Mucosa of rectum (tissue), 2 donors: Measurements from ENCODE around the gene DOCK10.

Source experiments
- H3K27ac ChIP-seq, 2 donors: one replicate each; pipeline ENCODE4 v1.7.0; 2013; ENCODE audit warnings: inconsistent platforms in 2 of 2, low read depth in 2 of 2, low read length in 2 of 2
- H3K27me3 ChIP-seq, 2 donors: one replicate each; pipeline ENCODE4 v1.7.0; 2013; ENCODE audit warnings: low read length in 2 of 2; ENCODE audit not compliant: control insufficient read depth in 2 of 2, insufficient read depth in 2 of 2
- H3K36me3 ChIP-seq, 2 donors: one replicate each; pipeline ENCODE4 v1.7.0; 2013; ENCODE audit warnings: low read length in 2 of 2; ENCODE audit not compliant: control insufficient read depth in 2 of 2, insufficient read depth in 2 of 2
- H3K4me1 ChIP-seq, 2 donors: one replicate each; pipeline ENCODE4 v1.7.0; 2013; ENCODE audit warnings: low read length in 2 of 2, mild to moderate bottlenecking in 1 of 2; ENCODE audit not compliant: control insufficient read depth in 2 of 2, insufficient read depth in 2 of 2
- H3K4me3 ChIP-seq, 2 donors: one replicate each; pipeline ENCODE4 v1.7.0; 2013; ENCODE audit warnings: low read length in 2 of 2
- H3K9ac ChIP-seq, 2 donors: one replicate each; pipeline ENCODE4 v1.7.0; 2013; ENCODE audit warnings: low read length in 2 of 2, low read depth in 1 of 2, mild to moderate bottlenecking in 1 of 2
- H3K9me3 ChIP-seq, 2 donors: one replicate each; pipeline ENCODE4 v1.7.0; 2013; ENCODE audit warnings: low read length in 2 of 2; ENCODE audit not compliant: control insufficient read depth in 2 of 2
- donor health status: healthy.
- donor health status: Normal muscosa, but diverticular disease.

DOCK10 gene

GRCh38 chr2:225031599-225031998 lies 10.7 kb downstream of the DOCK10 start:
- H3K4me1 ChIP-seq: peaks cover 6 to 8% of the 10 kb centered on the region in 2 donors
- no peak overlapping the region for H3K9ac ChIP-seq
- H3K27ac ChIP-seq: no peak overlapping the region
- no peaks in the 10 kb centered on the region for H3K27me3 ChIP-seq
- no peaks in the 10 kb centered on the region for H3K9me3 ChIP-seq
- H3K4me3 ChIP-seq: no peak overlapping the region
- no peaks in the 10 kb centered on the region for H3K36me3 ChIP-seq

- Histone ChIP-seq H3K9me3 (no peaks in the 10 kb centered on the region), H3K4me1 (peaks cover 6 to 8% of the 10 kb centered on the region in 2 donors), H3K36me3 (no peaks in the 10 kb centered on the region), H3K4me3 (no peak overlapping the region), H3K27me3 (no peaks in the 10 kb centered on the region), H3K27ac (no peak overlapping the region), H3K9ac (no peak overlapping the region)
Observed at GRCh38 chr2:225030893-225031292, 11.4 kb downstream of the DOCK10 start.

- Histone ChIP-seq H3K27ac (no peak overlapping the region), H3K4me3 (no peak overlapping the region), H3K27me3 (no peaks in the 10 kb centered on the region), H3K9ac (no peak overlapping the region), H3K4me1 (peaks cover 6 to 8% of the 10 kb centered on the region in 2 donors), H3K9me3 (no peaks in the 10 kb centered on the region), H3K36me3 (no peaks in the 10 kb centered on the region)
Observed at GRCh38 chr2:225030203-225030602, 12.1 kb downstream of the DOCK10 start.

- H3K9ac ChIP-seq: no peak overlapping the region
- H3K27me3 ChIP-seq: no peaks in the 10 kb centered on the region
- H3K27ac ChIP-seq: no peak overlapping the region
- no peak overlapping the region for H3K4me3 ChIP-seq
- H3K4me1 ChIP-seq: peaks cover 6 to 8% of the 10 kb centered on the region in 2 donors
- no peaks in the 10 kb centered on the region for H3K36me3 ChIP-seq
- no peaks in the 10 kb centered on the region for H3K9me3 ChIP-seq
Observed at GRCh38 chr2:225028572-225028971, 13.7 kb downstream of the DOCK10 start.

GRCh38 chr2:225027061-225027762 lies 15.1 kb downstream of the DOCK10 start:
- H3K4me1 ChIP-seq: peaks cover 6 to 8% of the 10 kb centered on the region in 2 donors
- H3K27ac ChIP-seq: no peak overlapping the region
- no peaks in the 10 kb centered on the region for H3K9me3 ChIP-seq

GRCh38 chr2:225025917-225026571 lies 16.2 kb downstream of the DOCK10 start:
- Histone ChIP-seq H3K4me3 (no peak overlapping the region), H3K9me3 (no peaks in the 10 kb centered on the region), H3K36me3 (no peaks in the 10 kb centered on the region), H3K4me1 (peaks cover 0 to 3% of the 10 kb centered on the region in 2 donors), H3K27me3 (no peaks in the 10 kb centered on the region), H3K9ac (no peak overlapping the region), H3K27ac (no peak overlapping the region)

More at GRCh38 chr2:225027061-225027762, 15.1 kb downstream of the DOCK10 start:
- H3K36me3 ChIP-seq: no peaks in the 10 kb centered on the region
- no peak overlapping the region for H3K9ac ChIP-seq
- H3K27me3 ChIP-seq: no peaks in the 10 kb centered on the region
- H3K4me3 ChIP-seq: no peak overlapping the region

- no peaks in the 10 kb centered on the region for H3K36me3 ChIP-seq
- H3K4me3 ChIP-seq: no peak overlapping the region
- peaks cover 2 to 3% of the 10 kb centered on the region in 2 donors for H3K4me1 ChIP-seq
- H3K9me3 ChIP-seq: no peaks in the 10 kb centered on the region
- H3K27ac ChIP-seq: peak overlapping the region in 1 of 2 donors; percentile 1
- no peak overlapping the region for H3K9ac ChIP-seq
- no peaks in the 10 kb centered on the region for H3K27me3 ChIP-seq
Observed at GRCh38 chr2:225022188-225022587, 20.1 kb downstream of the DOCK10 start.

- Histone ChIP-seq H3K4me1 (peaks cover 2 to 3% of the 10 kb centered on the region in 2 donors), H3K9me3 (no peaks in the 10 kb centered on the region), H3K27me3 (no peaks in the 10 kb centered on the region), H3K27ac (no peak overlapping the region), H3K36me3 (no peaks in the 10 kb centered on the region), H3K9ac (no peak overlapping the region), H3K4me3 (no peak overlapping the region)
Observed at GRCh38 chr2:225020168-225020849, 22.0 kb downstream of the DOCK10 start.

GRCh38 chr2:225019105-225019504 lies 23.2 kb downstream of the DOCK10 start:
- no peaks in the 10 kb centered on the region for H3K27me3 ChIP-seq
- H3K4me1 ChIP-seq: peaks cover 2 to 3% of the 10 kb centered on the region in 2 donors
- no peaks in the 10 kb centered on the region for H3K36me3 ChIP-seq
- no peak overlapping the region for H3K4me3 ChIP-seq
- no peak overlapping the region for H3K9ac ChIP-seq
- H3K9me3 ChIP-seq: no peaks in the 10 kb centered on the region
- no peak overlapping the region for H3K27ac ChIP-seq

- Histone ChIP-seq H3K4me3 (no peak overlapping the region), H3K27ac (no peak overlapping the region), H3K4me1 (peaks cover 2 to 3% of the 10 kb centered on the region in 2 donors), H3K9me3 (no peaks in the 10 kb centered on the region), H3K9ac (no peak overlapping the region), H3K36me3 (no peaks in the 10 kb centered on the region), H3K27me3 (no peaks in the 10 kb centered on the region)
Observed at GRCh38 chr2:225017713-225018112, 24.6 kb downstream of the DOCK10 start.
